Measurements from ENCODE around the gene RAB3C.

DNA sequence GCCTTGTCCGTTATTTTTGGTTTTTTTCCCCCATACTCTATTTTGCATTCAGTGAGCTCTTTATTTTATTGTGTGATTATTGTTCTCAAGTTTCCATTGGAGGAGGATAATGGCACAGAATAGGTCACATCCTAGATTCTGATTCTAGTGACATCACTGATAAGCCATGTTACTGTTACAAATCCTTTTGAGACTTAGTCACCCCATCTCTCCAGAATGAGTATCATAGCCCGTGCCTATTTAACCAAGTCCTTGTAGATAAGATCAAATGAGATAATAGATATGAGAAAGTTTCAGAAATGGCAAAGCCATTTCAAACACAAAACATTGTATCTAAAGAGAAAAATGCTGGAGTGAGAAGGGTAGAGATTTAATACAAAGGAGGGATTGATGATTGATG, 242.6 kb downstream of the RAB3C start:
- TF ChIP-seq, protein P1, sequence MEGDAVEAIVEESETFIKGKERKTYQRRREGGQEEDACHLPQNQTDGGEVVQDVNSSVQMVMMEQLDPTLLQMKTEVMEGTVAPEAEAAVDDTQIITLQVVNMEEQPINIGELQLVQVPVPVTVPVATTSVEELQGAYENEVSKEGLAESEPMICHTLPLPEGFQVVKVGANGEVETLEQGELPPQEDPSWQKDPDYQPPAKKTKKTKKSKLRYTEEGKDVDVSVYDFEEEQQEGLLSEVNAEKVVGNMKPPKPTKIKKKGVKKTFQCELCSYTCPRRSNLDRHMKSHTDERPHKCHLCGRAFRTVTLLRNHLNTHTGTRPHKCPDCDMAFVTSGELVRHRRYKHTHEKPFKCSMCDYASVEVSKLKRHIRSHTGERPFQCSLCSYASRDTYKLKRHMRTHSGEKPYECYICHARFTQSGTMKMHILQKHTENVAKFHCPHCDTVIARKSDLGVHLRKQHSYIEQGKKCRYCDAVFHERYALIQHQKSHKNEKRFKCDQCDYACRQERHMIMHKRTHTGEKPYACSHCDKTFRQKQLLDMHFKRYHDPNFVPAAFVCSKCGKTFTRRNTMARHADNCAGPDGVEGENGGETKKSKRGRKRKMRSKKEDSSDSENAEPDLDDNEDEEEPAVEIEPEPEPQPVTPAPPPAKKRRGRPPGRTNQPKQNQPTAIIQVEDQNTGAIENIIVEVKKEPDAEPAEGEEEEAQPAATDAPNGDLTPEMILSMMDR (conservative IDR thresholded peaks at IDR 0.05 in 1 of 2, IDR thresholded peaks at IDR 0.05 in 1 of 2; ENCODE audit: extremely low read depth in 1 of 2, insufficient read depth in 1 of 2, low read depth in 1 of 2, low read length in 2 of 2), result no peak
- no peak for TF ChIP-seq EZH2 (IDR thresholded peaks at IDR 0.05; ENCODE audit: borderline replicate concordance, low read length)

Measured in mammary epithelial cell (primary cell).